Muscle layer of duodenum (tissue), 2 donors: ENCODE data around the gene CACNA1S.

Experiments
- H3K27ac ChIP-seq: one replicate; pipeline ENCODE4 v1.7.0; 2013; ENCODE audit warnings: mild to moderate bottlenecking, low read length
- H3K27me3 ChIP-seq: one replicate; pipeline ENCODE4 v1.7.0; 2013; ENCODE audit warnings: low read depth, mild to moderate bottlenecking, control low read depth, low read length
- H3K36me3 ChIP-seq, 2 donors: one replicate each; pipeline ENCODE4 v1.7.0; 2013; ENCODE audit warnings: low read length in 2 of 2, control low read depth in 1 of 2, mild to moderate bottlenecking in 1 of 2; ENCODE audit not compliant: insufficient read depth in 2 of 2, control insufficient read depth in 1 of 2
- H3K4me1 ChIP-seq, 2 donors: one replicate each; pipeline ENCODE4 v1.7.0; 2013; ENCODE audit warnings: low read length in 2 of 2, mild to moderate bottlenecking in 2 of 2, control low read depth in 1 of 2, moderate library complexity in 1 of 2; ENCODE audit not compliant: insufficient read depth in 2 of 2, control insufficient read depth in 1 of 2
- H3K4me3 ChIP-seq, 2 donors: one replicate each; pipeline ENCODE4 v1.7.0; 2013; ENCODE audit warnings: low read length in 2 of 2, low read depth in 1 of 2, mild to moderate bottlenecking in 1 of 2
- H3K9me3 ChIP-seq, 2 donors: one replicate each; pipeline ENCODE4 v1.7.0; 2013; ENCODE audit warnings: low read length in 2 of 2, control low read depth in 1 of 2, mild to moderate bottlenecking in 1 of 2; ENCODE audit not compliant: control insufficient read depth in 1 of 2
- donor health status: healthy.

The CACNA1S gene

GRCh38 chr1:201089596-201089995 lies 22.6 kb downstream of the CACNA1S start:
- H3K27me3 ChIP-seq: no peaks in the 10 kb centered on the region

GRCh38 chr1:201088901-201089525 lies 23.2 kb downstream of the CACNA1S start:
- H3K27ac ChIP-seq: no peak overlapping the region

More at GRCh38 chr1:201089596-201089995, 22.6 kb downstream of the CACNA1S start:
- no peak overlapping the region for H3K27ac ChIP-seq
- H3K4me1 ChIP-seq: no peaks in the 10 kb centered on the region
- H3K4me3 ChIP-seq: no peak overlapping the region
- H3K36me3 ChIP-seq: no peaks in the 10 kb centered on the region
- H3K9me3 ChIP-seq: no peaks in the 10 kb centered on the region

DNA sequence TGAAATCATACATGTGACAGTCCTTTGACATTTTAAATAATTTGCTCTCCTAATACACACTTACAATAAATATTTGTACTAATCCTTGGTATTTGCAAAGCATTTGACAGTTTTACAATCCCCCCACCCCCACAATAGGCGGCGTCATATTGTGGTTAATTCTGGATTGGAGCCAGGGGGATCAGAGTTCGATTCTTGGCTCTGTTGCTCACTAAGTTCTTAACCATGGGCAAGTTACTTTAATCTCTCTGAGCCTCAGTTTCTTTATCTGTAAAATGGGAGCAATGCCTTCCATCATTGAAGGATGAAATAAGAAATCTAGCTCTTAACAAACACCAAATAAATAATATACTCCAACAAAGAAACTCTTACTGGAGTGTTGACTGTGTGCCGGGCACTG lies 23.8 kb downstream of the CACNA1S start:
- no peaks in the 10 kb centered on the region for H3K9me3 ChIP-seq
- H3K27ac ChIP-seq: no peak overlapping the region
- H3K36me3 ChIP-seq: no peaks in the 10 kb centered on the region
- no peak overlapping the region for H3K4me3 ChIP-seq
- H3K27me3 ChIP-seq: no peaks in the 10 kb centered on the region
- no peaks in the 10 kb centered on the region for H3K4me1 ChIP-seq

More at GRCh38 chr1:201088901-201089525, 23.2 kb downstream of the CACNA1S start:
- Histone ChIP-seq H3K4me1 (no peaks in the 10 kb centered on the region), H3K36me3 (no peaks in the 10 kb centered on the region), H3K4me3 (no peak overlapping the region), H3K9me3 (no peaks in the 10 kb centered on the region), H3K27me3 (no peaks in the 10 kb centered on the region)

GRCh38 chr1:201085902-201086735 lies 26.1 kb downstream of the CACNA1S start:
- Histone ChIP-seq H3K9me3 (no peaks in the 10 kb centered on the region), H3K27ac (no peak overlapping the region), H3K36me3 (no peaks in the 10 kb centered on the region), H3K27me3 (no peaks in the 10 kb centered on the region), H3K4me3 (no peak overlapping the region), H3K4me1 (no peaks in the 10 kb centered on the region)

DNA sequence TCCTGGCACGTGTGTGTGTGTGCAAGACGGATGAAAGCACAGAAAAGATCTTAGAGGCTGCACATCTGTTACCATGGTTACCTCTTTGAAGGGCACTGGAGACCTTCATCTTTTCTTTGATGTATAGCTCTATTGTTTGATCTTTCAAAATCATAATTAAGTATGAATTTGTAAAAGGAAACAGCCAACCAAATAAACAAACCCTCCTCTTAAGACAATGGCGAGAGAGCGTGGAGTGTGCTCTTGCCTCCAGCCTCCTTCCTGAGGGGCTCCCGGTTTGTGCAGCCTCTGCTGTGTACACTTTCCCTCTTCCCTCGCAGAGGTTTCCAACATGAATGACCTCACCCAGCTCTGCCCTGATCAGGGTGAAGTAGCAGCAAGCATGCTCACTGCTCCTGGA lies 27.9 kb downstream of the CACNA1S start:
- Histone ChIP-seq H3K4me3 (no peak overlapping the region), H3K36me3 (no peaks in the 10 kb centered on the region), H3K27ac (no peak overlapping the region), H3K27me3 (no peaks in the 10 kb centered on the region), H3K9me3 (no peaks in the 10 kb centered on the region), H3K4me1 (no peaks in the 10 kb centered on the region)

- H3K9me3 ChIP-seq: no peaks in the 10 kb centered on the region
- H3K27ac ChIP-seq: no peak overlapping the region
- H3K36me3 ChIP-seq: no peaks in the 10 kb centered on the region
- H3K4me1 ChIP-seq: no peaks in the 10 kb centered on the region
- no peaks in the 10 kb centered on the region for H3K27me3 ChIP-seq
- H3K4me3 ChIP-seq: no peak overlapping the region
Measured at GRCh38 chr1:201083741-201084140, 28.5 kb downstream of the CACNA1S start.

- H3K4me1 ChIP-seq: no peaks in the 10 kb centered on the region
- H3K27ac ChIP-seq: no peak overlapping the region
- no peaks in the 10 kb centered on the region for H3K9me3 ChIP-seq
- no peak overlapping the region for H3K4me3 ChIP-seq
- no peaks in the 10 kb centered on the region for H3K27me3 ChIP-seq
- no peaks in the 10 kb centered on the region for H3K36me3 ChIP-seq
Measured at GRCh38 chr1:201080135-201080534, 32.1 kb downstream of the CACNA1S start.

DNA sequence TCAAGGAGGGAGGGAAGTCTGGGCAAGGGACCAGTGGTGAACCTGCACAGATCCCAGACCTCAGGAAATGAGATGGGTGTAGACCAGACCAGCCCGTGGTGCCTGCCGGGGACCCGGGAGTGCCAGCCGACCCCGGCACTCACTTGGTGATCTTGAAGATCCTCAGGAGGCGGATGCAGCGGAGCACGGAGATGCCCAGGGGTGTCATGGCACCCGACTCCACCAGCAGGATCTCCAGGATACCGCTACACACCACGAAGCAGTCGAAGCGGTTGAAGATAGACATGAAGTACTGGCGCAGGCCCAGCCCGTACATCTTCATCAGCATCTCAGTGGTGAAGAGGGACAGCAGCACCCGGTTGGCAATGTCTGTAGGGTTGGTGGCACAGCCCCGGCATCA lies 34.5 kb downstream of the CACNA1S start:
- Histone ChIP-seq H3K27me3 (no peaks in the 10 kb centered on the region), H3K9me3 (no peaks in the 10 kb centered on the region), H3K36me3 (no peaks in the 10 kb centered on the region), H3K27ac (no peak overlapping the region), H3K4me3 (no peak overlapping the region), H3K4me1 (no peaks in the 10 kb centered on the region)

GRCh38 chr1:201077116-201077515 lies 35.1 kb downstream of the CACNA1S start:
- H3K4me1 ChIP-seq: no peaks in the 10 kb centered on the region
- H3K27me3 ChIP-seq: no peaks in the 10 kb centered on the region
- no peaks in the 10 kb centered on the region for H3K36me3 ChIP-seq
- no peaks in the 10 kb centered on the region for H3K9me3 ChIP-seq
- no peak overlapping the region for H3K4me3 ChIP-seq
- no peak overlapping the region for H3K27ac ChIP-seq

GRCh38 chr1:201076092-201076491 lies 36.1 kb downstream of the CACNA1S start:
- no peaks in the 10 kb centered on the region for H3K4me1 ChIP-seq
- H3K9me3 ChIP-seq: no peaks in the 10 kb centered on the region
- no peaks in the 10 kb centered on the region for H3K27me3 ChIP-seq
- no peak overlapping the region for H3K27ac ChIP-seq
- no peak overlapping the region for H3K4me3 ChIP-seq
- H3K36me3 ChIP-seq: no peaks in the 10 kb centered on the region

GRCh38 chr1:201074018-201074417 lies 38.2 kb downstream of the CACNA1S start:
- no peaks in the 10 kb centered on the region for H3K27me3 ChIP-seq
- no peaks in the 10 kb centered on the region for H3K4me1 ChIP-seq
- no peaks in the 10 kb centered on the region for H3K9me3 ChIP-seq
- H3K4me3 ChIP-seq: no peak overlapping the region
- no peaks in the 10 kb centered on the region for H3K36me3 ChIP-seq
- H3K27ac ChIP-seq: no peak overlapping the region
